Measurements from ENCODE around the gene CDH11. TPM values are rescaled to one million over a fixed set of nuclear protein-coding genes. Genes with fewer than 3 reads are reported as not detected.

CDH11 gene
- total RNA-seq, 1 experiment from 2014 or later = 52.0 TPM

DNA sequence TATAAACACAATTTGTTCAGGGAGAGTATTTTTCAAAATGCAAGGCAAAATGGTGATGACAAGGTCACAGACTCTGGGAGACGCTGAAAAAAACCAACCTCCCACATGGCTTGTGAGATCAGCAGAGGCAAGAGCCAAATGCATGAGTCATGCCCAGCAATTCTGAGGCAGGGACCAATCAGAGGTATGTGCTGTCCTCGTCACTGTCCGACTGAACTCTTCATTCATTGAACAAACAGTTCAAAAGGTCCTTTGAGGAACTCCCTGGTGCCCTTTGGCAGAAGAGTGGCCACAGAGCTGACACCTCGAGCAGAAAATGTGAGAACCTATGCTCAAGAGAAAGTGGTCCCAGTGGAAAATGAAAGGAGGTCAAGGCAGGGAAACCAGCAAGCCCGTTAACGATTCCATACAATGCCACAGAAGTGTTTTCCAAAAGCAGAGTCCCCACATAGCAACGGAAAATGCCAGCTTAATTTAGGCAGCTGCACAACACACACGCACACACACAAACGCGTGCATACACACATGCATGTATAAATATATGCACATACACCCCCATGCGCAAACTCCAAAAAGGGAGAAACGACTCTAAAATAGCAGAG is 50.9 kb downstream of the CDH11 start:
- DNase-seq (ENCODE audit: low read depth) = peak; percentile 96

DNA sequence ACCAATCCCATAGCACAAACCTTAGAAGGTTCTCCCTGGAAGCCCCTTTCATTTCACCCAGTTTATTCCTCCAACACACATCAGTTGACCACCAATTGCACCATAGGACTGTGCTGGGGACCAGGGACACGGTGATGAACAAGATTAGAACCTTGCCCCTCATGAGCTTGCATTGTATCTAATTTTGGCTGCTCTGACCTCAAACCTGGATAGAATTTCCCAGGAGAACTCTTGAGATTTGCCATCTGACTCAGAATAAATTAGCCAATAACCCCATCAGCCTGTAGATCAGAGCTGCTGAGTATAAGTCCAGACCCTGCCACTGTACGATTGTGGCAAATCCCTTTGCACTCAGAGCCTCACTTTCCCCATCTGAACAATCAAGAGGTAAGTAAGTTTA is 52.1 kb downstream of the CDH11 start:
- peak; percentile 23 for DNase-seq (ENCODE audit: low read depth)

DNA sequence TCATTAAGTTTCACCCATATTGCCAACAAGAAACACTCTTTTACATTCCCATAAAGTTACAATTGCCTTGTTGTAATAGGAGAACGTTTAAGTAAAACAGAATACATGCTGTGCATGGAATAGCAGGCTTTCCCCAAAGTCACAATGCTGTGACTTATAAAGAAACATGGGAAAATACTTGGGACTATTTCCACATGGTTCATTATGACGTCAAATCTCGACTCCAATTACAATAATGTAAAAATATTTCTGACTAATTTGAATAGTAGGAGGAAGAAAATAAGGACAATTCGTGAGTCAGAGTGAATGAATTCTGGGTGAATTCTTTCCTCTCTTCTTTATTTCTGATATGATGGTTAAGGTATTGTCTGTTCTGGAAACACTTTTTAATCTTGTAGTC is 52.8 kb downstream of the CDH11 start:
- DNase-seq (ENCODE audit: low read depth) = peak; percentile 46

DNA sequence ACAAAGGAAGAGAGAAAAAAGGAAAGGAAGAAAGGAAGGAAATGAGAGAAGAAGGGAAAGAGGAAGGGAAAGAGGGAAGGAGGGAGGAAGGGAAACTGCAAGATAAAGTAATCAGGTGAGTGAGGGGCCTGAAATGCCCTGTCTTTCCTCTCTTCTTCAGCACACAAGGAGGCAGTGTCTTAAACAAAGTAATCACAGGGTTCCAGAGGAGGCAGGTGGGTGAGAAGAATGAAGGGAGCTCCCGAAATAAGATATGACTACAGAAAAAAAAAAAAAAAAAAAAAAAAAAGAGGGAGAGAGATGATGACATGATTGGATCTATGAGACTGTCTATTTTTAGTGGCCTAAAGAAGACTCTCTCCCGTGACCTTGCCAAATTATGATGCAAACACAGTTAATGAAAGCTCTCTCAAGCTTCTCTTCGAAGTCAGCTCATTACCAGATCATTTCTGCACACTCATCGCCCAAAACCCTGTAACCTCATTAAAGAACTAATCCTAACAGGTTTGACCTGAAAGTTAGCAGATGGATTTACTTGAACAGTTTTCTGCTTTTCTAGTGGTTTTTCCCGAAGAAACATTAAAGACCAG is 53.6 kb downstream of the CDH11 start:
- DNase-seq (ENCODE audit: low read depth) = no peak

DNA sequence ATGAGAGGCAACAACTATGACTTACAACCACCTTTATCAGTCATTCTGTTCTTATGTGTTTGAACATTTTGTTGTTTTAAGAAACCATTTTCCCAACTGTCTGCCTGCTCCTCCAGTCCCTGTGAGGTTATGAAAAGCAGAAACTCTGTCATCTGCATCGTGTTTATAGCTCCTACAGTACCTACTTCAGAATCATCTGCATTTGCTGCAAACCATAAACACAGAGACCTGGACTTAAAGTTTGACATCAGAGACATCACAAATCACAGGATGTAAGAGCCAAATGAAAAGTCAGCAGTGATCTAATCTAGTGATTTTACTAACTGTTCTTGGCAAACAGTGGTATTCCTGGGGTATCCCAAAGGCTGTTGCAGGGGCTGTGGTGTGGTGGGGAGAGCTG is 55.2 kb downstream of the CDH11 start:
- DNase-seq (ENCODE audit: low read depth) = no peak

DNA sequence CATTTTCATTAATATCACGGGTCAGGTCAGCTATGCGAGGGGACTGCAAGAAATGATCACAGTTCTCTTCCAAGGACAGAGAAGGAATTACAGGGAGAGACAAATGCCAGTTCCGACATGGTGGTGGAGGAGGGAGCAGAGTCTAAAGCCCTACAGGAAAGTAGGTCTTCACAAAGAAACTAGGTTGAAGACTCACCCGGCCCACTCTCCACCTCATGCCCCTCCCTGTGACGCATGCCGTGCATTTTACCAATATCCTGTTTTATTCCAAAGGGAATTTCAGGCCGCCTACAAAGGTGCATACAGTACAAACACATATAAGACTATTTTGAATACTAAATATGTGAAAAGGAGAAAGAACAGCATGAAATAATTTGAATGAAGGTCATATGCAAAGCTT is 56.8 kb downstream of the CDH11 start:
- no peak for DNase-seq (ENCODE audit: low read depth)

DNA sequence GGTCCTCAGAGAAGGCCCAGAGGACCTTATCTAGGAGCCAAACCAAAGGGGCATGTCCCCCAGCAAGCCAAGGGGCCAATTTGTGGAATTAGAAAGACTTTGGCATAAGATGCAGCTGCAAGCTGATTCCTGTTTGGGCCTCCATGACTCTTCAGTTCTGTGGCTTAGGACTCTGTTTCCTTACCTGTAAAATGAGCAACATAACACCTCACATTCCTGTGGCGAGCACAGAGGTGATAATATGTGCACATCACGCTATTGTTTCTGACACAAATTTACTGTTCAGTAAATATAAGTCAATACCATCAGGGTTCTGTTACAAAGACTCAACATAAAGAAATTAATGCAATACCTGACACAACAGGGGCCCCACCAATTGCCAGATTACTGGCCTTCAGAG is 57.7 kb downstream of the CDH11 start:
- DNase-seq (ENCODE audit: low read depth) = no peak

DNA sequence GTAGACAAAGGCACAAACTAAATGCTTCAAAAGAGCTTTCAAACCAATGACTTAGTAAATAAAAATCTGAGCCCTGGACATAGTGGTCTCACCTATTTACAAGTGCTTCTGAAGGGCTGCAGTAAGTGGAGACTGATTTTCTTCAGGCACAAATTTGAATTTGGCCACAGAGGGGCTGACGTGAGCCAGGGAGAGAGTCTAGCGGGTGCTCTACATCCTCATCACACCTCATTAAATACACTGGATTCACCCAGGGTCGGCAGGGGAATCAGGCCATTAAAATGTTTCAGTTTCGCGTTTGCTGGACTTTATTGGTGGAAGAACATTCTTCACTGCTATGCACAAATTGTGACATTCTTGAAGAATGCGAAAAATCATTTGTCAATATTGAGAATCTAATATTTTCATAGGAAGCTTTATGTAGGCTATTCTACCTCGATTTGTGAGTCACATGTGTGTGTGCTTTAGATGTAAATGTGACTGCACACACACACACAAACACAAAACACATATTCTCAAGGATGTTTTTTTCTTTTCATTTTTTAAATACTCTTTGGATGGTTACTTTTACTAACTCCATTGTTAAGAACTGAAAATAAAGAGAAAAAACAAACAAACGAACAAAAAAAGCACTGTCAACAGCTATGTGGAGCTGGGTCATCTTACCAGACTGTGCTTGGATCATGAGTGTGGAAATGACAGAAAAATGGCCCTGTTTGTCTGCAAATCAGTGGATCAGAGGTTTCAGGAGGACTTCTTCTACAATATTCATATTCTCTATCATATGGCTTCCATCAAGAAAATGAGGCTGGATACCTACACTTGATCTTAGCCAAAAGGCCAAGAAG is 58.9 kb downstream of the CDH11 start:
- no peak for DNase-seq (ENCODE audit: low read depth)

DNA sequence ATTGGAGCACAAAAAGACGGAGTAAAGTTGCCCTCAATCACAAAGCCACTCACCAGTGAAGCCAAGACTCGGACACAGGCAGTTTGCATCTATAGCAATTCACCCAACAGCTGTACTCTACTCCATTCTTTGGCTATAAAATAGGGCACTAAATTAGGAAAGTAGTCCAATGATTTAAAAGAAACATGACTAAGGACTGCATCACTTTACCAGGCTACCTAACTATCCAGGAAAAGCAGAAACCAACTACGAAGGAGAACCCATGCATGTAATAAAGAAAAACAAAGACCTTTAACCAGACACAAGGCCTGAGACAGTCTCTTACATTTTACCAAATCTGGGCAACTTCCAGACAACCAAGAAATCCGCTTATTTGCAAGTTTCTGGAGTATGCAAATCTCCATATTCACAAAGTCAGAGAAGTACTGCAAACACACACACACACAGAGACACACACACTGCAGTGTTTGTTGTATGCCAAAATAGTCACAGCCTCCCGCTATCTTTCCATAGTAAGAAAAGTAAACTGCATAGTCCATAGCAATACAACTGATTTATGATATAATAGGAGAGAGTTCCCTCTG is 59.8 kb downstream of the CDH11 start:
- DNase-seq (ENCODE audit: low read depth) = no peak

DNA sequence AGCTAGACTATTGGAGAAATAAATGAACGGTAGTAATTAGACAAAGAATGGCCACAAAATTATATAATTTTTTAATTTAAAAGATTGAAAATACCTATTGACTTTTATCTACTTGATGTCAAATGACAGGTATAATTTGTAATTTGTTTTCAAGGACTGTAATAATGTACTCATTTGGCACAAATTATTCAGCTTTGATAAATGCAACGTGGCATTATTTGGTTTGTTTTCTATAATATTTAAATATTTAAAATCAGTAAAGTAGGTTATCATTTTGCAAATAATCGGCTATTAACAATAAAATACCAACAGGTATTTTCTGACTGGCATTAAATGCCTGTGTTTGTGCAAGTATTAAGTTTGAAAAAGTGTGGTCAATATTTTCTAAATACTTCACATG is 60.6 kb downstream of the CDH11 start:
- DNase-seq (ENCODE audit: low read depth) = no peak

DNA sequence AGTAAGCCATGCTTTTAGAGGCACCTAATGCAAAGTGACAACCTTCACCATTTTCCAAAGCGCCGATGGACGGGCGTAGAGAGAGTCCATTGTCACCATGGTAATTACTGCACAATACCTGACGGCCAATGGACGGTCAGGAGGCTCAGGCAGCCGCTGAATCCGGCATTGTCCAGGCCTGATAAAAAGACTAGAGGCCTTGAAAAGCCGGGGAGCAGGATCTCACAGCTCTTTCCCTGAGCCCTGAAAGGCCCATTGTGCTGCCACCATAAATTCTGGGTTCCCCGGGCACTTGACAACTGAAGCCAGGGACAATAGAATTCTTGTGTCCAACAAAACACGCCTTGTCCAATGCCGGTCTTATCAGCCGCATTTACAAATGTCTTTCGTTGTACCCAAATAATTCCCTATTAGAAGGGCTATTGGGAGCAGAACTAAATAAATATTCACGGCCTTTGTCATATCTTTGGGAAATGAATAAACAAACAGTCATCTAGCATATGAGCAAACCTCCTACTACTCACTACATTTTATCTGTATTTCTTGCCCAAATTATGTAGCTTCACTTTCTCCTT is 62.4 kb downstream of the CDH11 start:
- DNase-seq (ENCODE audit: low read depth) = peak; percentile 19

DNA sequence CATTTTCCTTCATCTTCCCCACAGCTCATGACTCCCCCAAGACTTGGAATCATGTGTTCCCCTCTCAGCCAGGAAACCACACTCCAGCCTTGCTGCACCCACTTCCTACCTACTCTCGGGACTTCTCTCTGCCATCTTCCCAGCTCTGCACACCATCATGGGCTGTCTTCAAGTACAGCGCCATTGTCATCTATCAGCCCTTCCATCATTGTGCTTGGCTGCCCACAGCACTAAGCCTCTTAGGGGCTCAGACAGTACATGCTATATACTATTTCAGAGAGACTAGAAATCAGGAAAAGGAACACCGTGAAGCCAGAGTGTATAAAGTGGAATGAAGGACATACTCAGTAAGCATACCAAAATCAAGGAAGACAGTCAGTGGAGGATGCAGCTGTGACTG is 64.7 kb downstream of the CDH11 start:
- no peak for DNase-seq (ENCODE audit: low read depth)

DNA sequence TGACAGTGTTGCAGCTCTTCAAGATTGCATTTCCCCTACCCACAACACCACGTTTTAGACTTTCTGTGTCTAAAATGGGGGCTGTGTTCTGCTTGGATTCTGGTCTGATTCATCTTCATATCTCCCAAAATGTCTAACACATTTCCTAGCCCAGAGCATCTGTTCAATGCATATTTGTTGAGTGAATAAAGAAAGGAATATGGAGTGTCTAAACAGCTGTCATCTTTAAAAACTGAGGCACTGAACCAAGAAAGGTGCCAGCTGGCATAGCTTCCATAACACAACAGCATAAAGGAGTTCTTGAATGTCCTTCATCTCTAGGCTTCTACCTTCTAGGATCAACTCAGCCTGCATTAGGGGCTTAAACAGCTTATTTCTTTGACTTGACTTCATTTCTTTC is 67.4 kb downstream of the CDH11 start:
- no peak for DNase-seq (ENCODE audit: low read depth)

DNA sequence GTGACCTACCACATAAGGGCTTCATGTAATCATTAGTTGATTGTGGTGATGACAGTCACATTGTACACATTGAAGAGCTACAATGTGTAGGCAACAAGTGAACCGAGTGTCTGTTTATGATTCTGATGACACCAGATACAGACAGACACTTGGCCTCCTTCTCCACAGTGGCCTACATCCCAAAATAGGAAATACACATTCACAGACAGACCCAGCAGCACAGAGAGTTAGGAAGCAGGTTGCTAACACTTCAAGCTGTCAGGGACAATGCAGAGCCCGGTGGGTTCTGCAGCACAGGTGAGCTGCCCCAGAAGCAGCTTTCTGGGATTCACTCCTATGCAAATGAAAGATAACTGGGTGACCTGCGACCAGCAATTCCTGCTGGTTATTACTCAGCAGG is 72.2 kb downstream of the CDH11 start:
- no peak for DNase-seq (ENCODE audit: low read depth)

DNA sequence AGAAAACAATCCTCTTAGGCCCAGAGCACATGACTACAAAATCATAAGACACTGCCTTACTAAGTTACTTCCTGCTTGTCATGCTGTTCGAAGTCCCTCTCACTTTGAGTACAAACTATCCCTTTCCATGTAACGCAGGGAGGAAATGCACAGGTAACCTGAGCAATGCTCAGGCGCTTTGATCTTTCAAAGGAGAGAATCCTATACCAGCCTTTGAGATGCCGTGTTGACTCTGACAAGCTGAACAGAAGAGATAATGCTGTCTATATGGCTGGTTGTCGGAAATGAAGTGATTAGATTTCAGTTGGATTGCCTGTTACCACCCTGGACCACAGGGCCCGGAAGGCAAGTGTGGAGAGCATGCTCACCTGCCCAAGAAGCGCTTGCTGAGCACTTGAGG is 75.9 kb downstream of the CDH11 start:
- DNase-seq (ENCODE audit: low read depth) = no peak

DNA sequence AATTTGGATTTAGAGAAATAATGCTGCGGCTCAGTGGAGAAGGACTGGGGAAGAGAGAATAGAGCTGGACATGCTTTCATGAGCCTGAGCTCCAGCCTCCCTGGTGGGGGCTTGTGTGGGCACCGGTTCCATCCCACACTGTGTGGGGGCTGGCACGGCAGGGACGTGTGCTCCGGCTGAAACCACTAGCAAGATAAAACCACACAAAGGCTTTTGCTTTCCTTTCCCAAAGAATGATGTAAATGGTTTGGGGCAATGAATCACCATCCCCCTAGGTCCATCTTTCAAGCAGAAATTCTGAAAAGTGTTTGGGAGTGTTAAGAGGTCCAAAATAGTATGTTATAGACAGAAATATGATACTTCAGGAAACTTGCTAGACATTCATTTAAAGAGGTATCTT is 77.0 kb downstream of the CDH11 start:
- peak; percentile 86 for DNase-seq (ENCODE audit: low read depth)

DNA sequence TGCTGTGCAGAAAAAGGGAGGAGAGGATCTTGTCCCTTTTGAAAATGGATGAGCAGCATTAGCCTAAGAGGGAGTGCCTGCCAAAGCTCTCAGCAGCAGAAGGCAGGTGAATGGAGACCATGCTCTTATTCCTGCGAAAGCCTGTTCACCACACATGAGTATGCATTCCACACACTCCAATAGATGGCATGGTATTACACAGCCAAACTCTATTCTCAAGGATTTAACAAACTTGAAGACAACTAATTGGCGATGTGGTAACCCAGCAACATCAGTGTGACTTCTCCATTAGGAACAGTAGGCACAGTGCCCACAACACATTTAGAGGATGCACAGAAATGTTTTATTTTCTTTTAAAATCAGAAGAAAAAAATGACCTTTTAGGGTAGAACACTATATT is 77.8 kb downstream of the CDH11 start:
- no peak for DNase-seq (ENCODE audit: low read depth)

DNA sequence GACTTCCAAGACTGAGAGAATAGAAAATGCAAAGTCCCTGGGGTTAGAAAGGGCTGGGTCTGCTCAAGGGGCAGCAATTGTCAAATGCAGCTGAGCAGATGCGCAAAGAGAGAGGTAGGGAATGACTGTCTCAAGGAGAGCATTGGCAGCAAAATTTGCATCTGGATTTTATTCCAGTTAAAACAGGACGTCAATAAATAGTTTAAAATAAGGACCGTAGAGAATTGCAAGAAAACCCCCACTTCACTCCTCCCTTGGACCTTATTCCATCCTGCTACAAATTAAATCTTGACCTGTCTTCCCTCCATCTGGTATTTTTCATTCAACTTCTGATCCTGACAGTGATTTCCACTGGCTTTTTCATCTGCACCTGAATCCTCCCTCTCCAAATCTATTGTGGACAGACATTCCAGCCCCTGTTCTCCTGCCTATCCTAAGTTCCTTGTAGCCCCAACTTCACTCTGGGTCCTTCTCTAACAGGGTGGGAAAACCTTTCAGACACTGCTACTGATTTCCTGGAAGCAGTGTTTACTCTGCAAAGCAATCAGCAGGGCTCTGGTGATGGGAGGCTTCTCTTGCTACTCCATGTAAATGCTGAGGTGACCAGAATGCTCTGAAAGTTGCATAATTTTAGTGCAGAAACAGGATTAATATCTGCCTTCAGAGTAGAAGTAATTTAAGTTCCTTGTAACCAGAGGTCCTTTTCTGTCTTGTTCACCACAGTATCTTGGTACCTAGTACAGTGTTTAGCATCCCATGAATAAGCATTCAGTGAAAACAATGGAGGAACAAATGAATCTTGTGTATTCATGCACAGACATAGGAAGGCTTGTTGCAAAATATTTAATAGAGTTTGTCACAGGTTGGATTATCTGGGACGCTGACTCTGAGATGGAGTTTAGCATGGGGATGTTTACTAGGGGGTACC is 79.2 kb downstream of the CDH11 start:
- DNase-seq (ENCODE audit: low read depth) = no peak

DNA sequence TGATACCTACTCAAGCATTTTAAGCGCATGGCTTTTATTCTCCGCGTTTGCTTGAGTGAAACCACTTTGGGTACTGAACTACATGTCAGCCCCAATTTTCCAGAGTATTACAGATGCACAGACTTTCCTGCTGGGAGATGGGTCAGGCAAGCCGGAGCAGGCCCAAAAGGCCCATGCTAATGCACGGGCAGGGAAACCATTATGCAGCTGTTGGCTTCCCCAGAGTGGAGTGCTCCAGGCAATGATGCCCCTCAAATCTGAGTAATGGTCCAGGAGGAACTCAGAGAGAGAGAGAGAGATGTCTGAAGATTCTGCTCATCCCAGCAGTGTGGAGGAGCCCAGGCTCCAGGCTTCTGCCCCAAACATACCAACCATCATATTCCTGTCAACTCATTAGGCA is 80.2 kb downstream of the CDH11 start:
- DNase-seq (ENCODE audit: low read depth) = no peak

DNA sequence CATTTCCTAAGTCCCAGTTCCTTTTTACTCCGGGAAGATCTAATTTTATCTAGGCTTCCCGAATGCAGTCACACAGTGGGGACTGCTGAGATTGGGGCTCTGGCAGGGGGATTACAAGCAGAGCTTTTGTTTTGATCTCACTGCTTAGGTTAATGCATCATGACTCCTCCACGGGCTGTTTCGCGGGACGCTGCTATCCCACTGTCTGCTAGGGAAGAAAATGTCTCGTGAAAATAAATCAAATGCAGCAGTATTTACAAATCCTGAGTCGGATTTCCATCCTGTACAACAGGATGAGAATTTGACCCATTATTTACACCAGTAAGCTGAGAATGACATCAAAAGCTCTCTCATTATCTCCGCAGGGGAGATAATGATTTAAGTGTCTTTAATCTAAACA is 83.8 kb downstream of the CDH11 start:
- DNase-seq (ENCODE audit: low read depth) = no peak

DNA sequence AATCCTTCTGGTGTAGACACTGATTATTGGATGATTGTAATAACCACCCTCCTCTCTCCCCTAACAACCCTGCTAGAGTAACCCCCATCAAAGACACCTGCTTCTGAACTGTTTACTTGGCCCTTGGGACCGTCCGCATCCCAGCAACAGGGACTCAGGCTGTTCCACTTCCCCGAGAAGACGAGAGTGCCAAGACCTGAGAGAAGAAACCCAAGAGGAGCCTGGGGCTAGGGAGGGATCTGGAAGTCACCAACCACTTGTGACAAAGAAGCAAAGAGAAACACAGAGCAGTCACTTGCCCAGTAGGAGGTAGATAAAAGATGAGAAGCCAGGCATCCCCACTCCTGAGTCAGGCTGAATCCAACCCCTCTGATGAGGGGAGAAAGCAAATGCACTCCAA is 84.3 kb downstream of the CDH11 start:
- DNase-seq (ENCODE audit: low read depth) = no peak

Data from RPMI7951 (cell line).